Measurements from ENCODE around the gene FOXD4L4. TPM values are rescaled to one million over a fixed set of nuclear protein-coding genes. Genes with fewer than 3 reads are reported as not detected.
"Not testable (repeated sequence)": the region's sequence is repeated elsewhere in the genome, so short reads cannot be mapped to it uniquely, and the experiment has no call there.

The FOXD4L4 gene
- under 1 TPM in 1 of 4 donors, not detected in 3; 0.17 TPM for total RNA-seq

- H3K4me3 ChIP-seq (ENCODE audit: low read depth, poor library complexity, severe bottlenecking); intact Hi-C loops (cut with DNase I; ENCODE audit: low total_unique reads): not testable (repeated sequence)
- DNase-seq (ENCODE audit: low spot score in 2 of 2): peak in 1 of 2 donors; percentile 78
- 10 to 34% methylated on average over 18 to 19 of the region's 38 CpGs for WGBS, 2 donors
Observed at GRCh38 chr9:65737096-65737564, at the start of gene FOXD4L4. TSS of gene FOXD4L4 (plus strand) at chr9:65737146. CDS start at chr9:65737146, 0 bp downstream.

- intact Hi-C loops (cut with DNase I; ENCODE audit: low total_unique reads); H3K4me3 ChIP-seq (ENCODE audit: low read depth, poor library complexity, severe bottlenecking); DNase-seq (ENCODE audit: low spot score in 2 of 2): not testable (repeated sequence)
- no CpG with 5 or more reads among the region's 2 CpGs for WGBS, 2 donors
Observed at GRCh38 chr9:65703550-65703949, 33.4 kb upstream of the FOXD4L4 start.

DNA sequence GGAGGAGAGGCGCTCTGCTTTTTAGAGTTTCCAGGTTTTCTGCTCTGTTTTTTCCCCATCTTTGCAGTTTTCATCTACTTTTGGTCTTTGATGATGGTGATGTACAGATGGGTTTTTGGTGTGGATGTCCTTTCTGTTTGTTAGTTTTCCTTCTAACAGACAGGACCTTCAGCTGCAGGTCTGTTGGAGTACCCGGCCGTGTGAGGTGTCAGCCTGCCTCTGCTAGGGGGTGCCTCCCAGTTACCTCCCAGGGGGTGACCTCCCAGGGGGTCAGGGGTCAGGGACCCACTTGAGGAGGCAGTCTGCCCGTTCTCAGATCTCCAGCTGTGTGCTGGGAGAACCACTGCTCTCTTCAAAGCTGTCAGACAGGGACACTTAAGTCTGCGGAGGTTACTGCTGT, 22.5 kb upstream of the FOXD4L4 start:
- DNase-seq (ENCODE audit: low spot score in 2 of 2); H3K4me3 ChIP-seq (ENCODE audit: low read depth, poor library complexity, severe bottlenecking); intact Hi-C loops (cut with DNase I; ENCODE audit: low total_unique reads): not testable (repeated sequence)
- 80 to 89% methylated on average over 1 to 2 of the region's 5 CpGs for WGBS, 2 donors

GRCh38 chr9:65738133-65738532, 1.2 kb downstream of the FOXD4L4 start:
- intact Hi-C loops (cut with DNase I; ENCODE audit: low total_unique reads); H3K4me3 ChIP-seq (ENCODE audit: low read depth, poor library complexity, severe bottlenecking); DNase-seq (ENCODE audit: low spot score in 2 of 2): not testable (repeated sequence)
- no CpG with 5 or more reads among the region's 27 CpGs for WGBS, 2 donors

Other genes with a start within 250 kb of the FOXD4L4 start
- 10 to 100 TPM; 26.1 to 64.6 (median 33.0) TPM for gene ZNG1E, start 61.2 kb upstream of the FOXD4L4 start, total RNA-seq

Measured in lower leg skin (tissue), 4 donors.